ENCODE data around the gene CDH16.

GRCh38 chr16:66881560-66881959 is 37.1 kb downstream of the CDH16 start:
- TF ChIP-seq CTCF (conservative IDR thresholded peaks at IDR 0.05) (no peak), ZFX (IDR thresholded peaks at IDR 0.05) (no peak)
